GM19468 (cell line): ENCODE results near the gene THBS2.
"Not testable (repeated sequence)": the region's sequence is repeated elsewhere in the genome, so short reads cannot be mapped to it uniquely, and the experiment has no call there.

Experiments used
- ATAC-seq: cut with Tn5 transposase; IDR thresholded peaks from one replicate; pipeline ENCODE4 v1.9.1; 2021; ENCODE audit warnings: mild to moderate bottlenecking, moderate library complexity, moderate number of reproducible peaks; ENCODE audit not compliant: unreplicated experiment; ENCODE audit errors: extremely low read depth

Gene THBS2

DNA sequence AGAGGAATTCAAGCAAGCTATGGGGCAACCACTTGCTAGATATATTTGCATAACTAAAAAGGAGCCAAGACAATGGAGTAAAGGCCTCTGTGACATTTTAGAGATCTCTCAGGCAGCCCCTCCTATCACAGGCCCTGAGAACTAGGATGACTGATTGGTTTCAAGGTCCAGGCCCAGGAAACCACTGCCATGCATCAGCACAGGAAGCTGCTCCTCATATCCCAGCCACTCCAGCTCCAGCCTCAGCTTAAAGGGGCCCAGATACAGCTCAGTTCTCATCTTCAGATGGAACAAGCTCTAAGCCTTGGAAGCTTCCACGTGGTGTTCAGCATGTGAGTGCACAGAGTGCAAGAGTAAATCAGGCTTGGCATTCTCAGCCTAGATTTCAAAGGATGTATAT lies 21.1 kb upstream of the THBS2 start:
- no peak for ATAC-seq

DNA sequence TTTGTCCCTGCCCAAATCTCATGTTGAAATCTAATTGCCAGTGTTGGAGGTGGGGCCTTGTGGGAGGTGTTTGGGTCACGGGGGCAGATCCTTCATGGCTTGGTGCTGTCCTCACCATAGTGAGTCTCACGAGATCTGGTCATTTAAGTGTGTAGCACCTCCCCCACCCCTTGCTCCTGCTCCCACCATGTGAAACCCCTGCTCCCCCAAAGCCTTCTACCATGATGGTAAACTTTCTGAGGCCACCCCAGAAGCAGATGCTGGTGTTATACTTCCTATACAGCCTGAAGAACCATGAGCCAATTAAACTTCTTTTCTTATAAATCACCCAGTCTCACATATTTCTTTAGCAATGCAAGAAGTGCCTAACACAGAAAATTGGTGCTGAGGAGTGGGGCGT lies 19.9 kb upstream of the THBS2 start:
- ATAC-seq = no peak

DNA sequence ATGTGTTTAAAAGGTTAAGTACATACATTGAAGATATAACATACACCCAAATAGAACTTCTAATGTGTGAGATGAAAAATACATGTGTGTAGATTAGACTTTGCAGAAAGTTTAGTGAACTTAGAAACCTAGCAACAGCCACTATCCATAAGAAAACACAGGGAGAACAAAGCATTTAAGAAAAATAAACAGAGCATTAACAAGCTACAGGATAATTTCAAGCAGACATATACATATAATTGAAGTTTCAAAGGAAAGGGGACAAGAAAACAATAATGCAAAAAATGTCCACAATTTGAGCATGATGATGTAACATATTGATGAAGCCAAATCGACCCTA lies 18.2 kb upstream of the THBS2 start:
- ATAC-seq = no peak

DNA sequence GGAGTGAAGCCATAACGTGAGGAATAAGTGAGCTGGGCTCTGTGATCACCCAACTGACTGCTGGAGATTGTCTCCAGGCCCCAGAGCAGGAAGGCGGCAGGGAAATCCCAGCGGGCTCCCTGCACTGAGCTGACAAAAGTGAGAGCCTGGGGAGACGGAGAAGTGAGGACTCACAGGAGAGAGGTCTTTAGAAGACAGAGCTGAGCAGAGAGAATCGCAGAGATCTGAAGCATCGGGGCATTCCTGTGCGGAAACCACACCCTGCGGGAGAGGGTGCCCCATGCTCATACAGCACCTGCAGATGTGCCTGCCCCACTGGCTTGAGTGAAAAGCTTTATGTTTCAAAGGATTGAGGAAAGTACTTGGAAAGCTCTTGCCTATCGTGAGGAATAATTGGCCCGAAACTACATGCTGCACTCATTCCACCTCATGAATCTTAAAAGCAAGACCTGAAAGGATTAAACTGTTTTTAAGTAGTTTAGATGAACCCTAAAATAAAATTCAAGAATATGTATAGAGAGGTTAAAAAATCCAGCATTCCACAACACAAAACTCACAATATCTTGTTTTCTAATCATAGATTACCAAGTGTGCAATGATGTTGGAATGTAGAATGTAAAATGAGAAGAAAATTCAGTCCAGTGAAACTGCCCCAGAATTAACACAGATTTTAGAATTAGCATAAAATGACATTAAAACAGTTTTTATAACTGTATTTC lies 17.7 kb upstream of the THBS2 start:
- no peak for ATAC-seq

DNA sequence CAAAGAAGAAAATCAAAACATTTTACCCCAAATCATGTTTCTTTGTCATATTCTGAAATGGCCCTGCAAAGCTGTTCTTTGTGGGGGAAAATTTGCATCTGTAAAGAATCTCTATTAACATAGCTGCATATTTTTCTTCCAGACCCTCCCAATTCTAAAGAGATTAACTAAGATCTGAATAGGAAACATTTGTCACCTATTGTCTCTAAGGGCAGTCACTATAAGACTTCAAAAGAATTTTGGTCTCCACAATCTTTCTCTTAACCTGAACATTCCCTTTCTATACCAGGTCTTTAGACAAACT lies 16.4 kb upstream of the THBS2 start:
- ATAC-seq = not testable (repeated sequence)

- no peak for ATAC-seq
These were observed 15.8 kb upstream of the THBS2 start for GRCh38 chr6:169269180-169270076.

GRCh38 chr6:169268276-169268675 lies 14.6 kb upstream of the THBS2 start:
- no peak for ATAC-seq

- no peak for ATAC-seq
These were observed 13.3 kb upstream of the THBS2 start for GRCh38 chr6:169266746-169267591.

- no peak for ATAC-seq
These were observed 12.6 kb upstream of the THBS2 start for GRCh38 chr6:169266261-169266660.

DNA sequence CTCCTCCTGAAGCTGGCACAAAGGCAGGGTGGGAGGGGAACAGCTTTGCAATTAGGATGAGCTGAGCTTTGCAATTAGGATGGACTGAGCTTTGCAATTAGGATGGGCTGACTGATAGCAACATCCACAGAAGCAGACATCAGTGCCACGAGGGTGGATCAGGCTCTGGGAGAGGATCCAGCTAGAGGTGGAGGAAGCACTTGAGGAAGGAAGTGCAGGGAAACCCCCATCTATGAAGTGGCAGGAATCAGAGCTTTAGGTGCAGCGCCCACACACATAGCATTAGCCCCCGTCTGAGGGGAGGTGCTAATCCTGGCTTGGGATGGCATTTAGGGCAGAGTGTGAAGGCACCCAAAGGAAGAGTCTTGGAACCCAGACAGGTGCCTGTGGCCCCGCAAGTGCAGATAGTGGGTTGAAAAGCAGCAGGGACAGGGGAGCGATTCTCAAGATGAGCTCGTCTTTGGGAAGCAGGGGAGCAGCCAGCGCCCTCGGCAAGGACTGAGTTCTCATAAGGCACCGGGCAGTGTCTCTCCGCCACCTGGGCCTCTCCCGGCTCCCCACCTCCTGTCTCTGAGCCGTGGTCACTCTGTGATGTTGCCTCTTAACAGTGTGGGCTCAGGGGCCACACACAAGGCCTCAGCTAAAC lies 12.0 kb upstream of the THBS2 start:
- no peak for ATAC-seq

DNA sequence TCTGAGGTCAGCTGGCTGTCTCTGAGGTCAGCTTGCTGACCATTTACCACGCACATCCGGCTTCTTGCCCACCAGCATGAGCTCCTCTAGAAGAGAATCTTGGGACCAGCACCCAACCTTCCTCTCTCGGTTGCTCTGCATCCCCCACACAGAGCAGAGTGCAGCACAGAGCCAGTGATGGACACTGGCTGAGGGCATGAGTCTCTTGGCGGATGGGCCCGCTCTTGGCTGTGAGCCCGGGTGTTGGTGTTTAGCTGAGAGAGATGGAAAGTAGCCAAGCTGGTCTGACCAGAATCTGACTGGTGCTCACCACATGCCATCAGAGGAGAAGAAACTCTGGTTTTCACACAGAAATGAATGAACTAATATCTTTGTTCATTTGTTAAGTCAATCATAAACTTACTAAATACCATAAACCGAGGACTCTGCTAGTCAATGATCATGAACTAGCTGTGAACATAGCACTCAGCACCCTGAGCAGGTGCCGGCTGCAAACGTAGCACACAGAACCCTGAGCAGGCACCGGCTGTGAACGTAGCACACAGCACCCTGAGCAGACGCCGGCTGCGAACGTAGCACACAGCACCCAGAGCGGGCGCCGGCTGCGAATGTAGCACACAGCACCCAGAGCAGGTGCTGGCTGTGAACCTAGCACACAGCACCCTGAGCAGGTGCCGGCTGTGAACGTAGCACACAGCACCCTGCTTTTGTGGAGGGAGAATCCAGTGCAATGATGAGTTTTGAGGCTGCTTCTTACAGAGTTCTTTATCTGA lies 10.4 kb upstream of the THBS2 start:
- no peak for ATAC-seq

- no peak for ATAC-seq
These were observed 9.7 kb upstream of the THBS2 start for GRCh38 chr6:169263374-169263773.

DNA sequence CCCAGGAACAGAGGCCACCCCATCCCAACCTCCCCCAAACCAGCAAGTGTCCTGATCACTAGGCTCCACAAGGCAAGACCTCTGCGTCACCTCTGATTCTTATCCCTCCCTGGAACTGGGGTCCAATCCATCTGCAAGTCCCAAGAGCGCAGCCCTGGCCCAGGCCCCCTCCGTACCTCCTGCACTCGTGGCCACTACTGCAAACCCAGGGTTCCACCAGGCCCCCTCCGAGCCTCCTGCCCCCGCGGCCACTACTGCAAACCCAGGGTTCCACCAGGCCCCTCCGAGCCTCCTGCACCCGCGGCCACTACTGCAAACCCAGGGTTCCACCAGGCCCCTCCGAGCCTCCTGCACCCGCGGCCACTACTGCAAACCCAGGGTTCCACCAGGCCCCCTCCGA lies 9.0 kb upstream of the THBS2 start:
- not testable (repeated sequence) for ATAC-seq

DNA sequence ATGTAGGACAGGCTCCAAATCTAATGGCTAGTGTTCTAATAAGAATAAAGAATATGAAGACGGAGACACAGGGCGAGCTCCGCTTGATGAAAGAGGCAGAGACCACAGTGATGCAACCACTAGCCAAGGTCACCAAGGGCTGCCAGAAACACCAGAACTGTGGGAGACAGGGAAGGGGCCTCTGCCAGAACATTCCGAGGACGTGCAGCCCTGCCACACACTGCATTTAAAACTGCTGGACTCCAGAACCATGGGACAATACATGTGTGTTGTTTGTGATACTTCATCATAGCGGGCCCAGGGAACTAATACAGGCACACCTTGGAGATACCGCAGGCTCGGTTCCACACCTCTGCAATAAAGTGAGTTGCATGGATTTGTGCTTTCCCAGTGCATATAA lies 2.9 kb upstream of the THBS2 start:
- ATAC-seq = no peak

- ATAC-seq = no peak
These were observed 2.4 kb upstream of the THBS2 start for GRCh38 chr6:169256061-169256460.

DNA sequence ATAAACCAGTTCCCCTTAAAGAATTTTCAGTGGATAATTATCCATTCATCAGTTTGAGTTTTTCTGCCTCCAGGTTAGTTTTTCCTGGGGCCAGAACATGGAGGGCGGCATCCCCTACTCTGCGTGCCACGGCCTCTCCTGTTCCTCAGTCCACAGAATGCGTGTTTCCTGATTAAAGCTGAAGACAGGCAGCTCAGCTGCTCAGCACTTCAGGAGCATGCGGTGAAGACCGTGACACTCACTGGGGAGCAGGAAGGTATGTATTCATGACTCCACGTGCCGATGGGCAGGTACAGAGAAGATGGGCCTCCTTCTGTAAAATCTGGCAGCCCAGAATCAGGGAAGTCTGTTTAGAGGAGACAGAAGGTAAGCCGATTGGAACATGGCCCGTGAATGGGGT lies 2.0 kb upstream of the THBS2 start:
- ATAC-seq = no peak

DNA sequence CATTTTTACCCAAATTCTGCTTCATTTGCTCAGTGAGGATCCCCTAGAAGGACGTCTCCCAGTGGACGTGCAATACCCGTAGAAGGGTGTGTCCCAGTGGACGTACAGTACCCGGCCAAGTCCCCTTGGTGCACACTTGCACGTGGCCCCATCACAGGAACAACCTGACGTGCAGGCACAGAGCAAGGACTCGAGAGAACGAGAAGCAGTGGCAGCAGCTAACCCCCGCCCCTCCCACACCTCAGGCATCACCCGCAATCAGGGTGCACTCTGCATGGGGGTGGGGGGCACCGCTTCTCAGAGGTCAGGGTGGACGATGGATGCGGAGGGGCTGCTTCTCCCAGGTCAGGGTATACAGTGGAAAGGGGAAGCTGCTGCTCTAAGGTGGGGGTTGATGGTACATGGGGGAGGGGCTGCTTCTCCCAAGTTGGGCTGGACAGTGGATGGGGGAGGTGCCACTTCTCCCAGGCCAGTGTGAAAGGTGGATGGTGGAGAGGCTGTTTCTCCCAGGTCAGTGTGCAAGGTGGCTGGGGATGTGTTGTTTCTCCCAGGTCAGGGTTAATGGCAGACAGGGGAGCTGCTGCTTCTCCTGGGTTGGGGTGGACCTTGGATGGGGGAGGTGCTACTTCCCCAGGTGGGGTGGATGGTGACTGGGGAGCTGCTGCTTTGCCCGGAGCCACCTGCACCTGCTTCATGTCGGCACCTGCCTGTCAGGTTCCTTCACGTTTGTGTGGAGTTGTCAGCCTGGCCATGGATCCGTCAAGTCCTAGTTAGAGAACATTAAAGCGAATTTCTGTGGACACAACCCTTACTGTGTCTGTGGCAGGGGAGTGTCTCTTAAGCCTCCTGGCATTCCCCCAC lies 1.0 kb upstream of the THBS2 start:
- ATAC-seq = no peak

DNA sequence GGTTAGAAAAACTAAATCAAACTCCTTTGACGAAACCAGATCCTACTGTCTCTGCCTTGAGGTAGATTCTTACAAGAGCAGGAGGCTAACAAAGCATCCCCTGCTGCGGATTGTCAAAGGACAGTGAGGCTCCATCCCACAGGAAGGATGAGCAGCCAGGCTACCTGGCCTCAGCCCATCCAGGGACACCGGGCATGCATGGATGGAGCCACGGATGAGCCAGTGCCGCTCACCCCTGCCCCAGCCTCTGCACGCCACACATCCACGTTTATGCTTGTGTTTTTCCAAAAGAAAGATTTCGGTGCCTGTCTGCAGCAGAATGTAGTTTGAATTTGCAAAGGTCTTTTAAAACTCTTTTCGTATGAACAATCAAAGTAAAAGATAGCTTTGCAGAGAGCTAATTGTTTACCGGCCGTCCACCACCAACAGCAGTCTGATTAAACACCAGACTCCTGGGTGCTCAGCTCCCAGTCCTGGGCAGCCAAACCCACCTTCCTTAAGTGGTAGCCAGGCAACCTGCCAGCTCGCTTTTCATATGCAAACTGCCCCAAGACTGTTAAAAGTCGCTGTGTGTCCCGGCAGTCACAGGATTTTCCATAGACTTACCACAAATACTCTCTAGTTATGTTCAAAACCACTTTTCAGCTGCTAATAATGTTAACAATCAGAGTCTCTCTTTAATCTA lies 999 bp downstream of the THBS2 start:
- ATAC-seq = no peak
